K562 (cell line): ENCODE data around the gene DYNC1H1. TPM values are rescaled to one million over a fixed set of nuclear protein-coding genes. Genes with fewer than 3 reads are reported as not detected.

Source experiments
- FOSL1 ChIP-seq: fragments of 200-800 bp; sonication (Bioruptor generic); conservative IDR thresholded peaks from 2 replicates; pipeline ENCODE4 v1.6.1; 2016; ENCODE audit warnings: missing genetic modification characterization, missing compliant biosample characterization
- RBM25 ChIP-seq: fragments of 200-400 bp; formaldehyde crosslinking; IDR thresholded peaks from 2 replicates; pipeline ENCODE4 v1.6.1; 2018; ENCODE audit warnings: low read length, low read depth, moderate library complexity; ENCODE audit not compliant: severe bottlenecking
- polyA plus RNA-seq, 8 experiments: library from polyadenylated mRNA; depleted of rRNA in 4 of 8; stranded (reverse) in 5 of 8; unstranded in 3 of 8; fragments of >200 nt; fragmentation: Nextera tagmentation in 2 of 8; fragmentation: Illumina TruSeq in 1 of 8; extraction: Ambion mirVana in 2 of 8; extraction: Trizol in 1 of 8; gene quantifications; 2 replicates each; pipeline versions ENCODE4 v1.2.1 to v1.2.3, GENCODE V29; 2011 to 2014; ENCODE audit warnings: inconsistent platforms in 1 of 8, missing spikeins in 1 of 8
- total RNA-seq, 7 experiments: library from RNA; depleted of rRNA in 6 of 7; stranded (reverse); fragments of >200 nt in 6 of 7; fragmentation: Illumina TruSeq in 2 of 7; extraction: Trizol in 2 of 7; gene quantifications; 2 replicates each; pipeline versions ENCODE4 v1.2.1 to v1.2.3, GENCODE V29; 2011 to 2021; ENCODE audit warnings: low replicate concordance in 1 of 7
- TF ChIP-seq, protein P1 (sequence below), 3 experiments: IDR thresholded peaks in 2 of 3; conservative IDR thresholded peaks in 1 of 3; 2 replicates each; pipeline ENCODE4 v1.5.1; 2011 to 2012; ENCODE audit warnings: low read length in 3 of 3, mild to moderate bottlenecking in 3 of 3, control low read depth in 2 of 3, improper control_type of control experiment in 1 of 3, inconsistent platforms in 1 of 3, low read depth in 1 of 3, mixed read lengths in 1 of 3, moderate library complexity in 1 of 3; ENCODE audit not compliant: insufficient read depth in 2 of 3
- TF ChIP-seq, protein P2 (sequence below): sonication (generic); formaldehyde crosslinking; IDR thresholded peaks from 2 replicates; pipeline ENCODE4 v1.8.0; 2022; ENCODE audit warnings: missing genetic modification reagents, mild to moderate bottlenecking, moderate library complexity, borderline replicate concordance
- TF ChIP-seq, protein P3 (sequence below), 2 experiments: fragments of 150-350 bp in 1 of 2; IDR thresholded peaks; 2 replicates each; pipeline ENCODE4 v1.6.1; 2012 to 2016; ENCODE audit warnings: low read depth in 2 of 2, low read length in 2 of 2, mild to moderate bottlenecking in 1 of 2, moderate library complexity in 1 of 2

The DYNC1H1 gene
- total and polyA plus RNA-seq, 9 of the 15 experiments (the other 6 are each of a cell fraction or from before 2014, with no cell fraction given) = 31.9 to 335 (median 115) TPM

DNA sequence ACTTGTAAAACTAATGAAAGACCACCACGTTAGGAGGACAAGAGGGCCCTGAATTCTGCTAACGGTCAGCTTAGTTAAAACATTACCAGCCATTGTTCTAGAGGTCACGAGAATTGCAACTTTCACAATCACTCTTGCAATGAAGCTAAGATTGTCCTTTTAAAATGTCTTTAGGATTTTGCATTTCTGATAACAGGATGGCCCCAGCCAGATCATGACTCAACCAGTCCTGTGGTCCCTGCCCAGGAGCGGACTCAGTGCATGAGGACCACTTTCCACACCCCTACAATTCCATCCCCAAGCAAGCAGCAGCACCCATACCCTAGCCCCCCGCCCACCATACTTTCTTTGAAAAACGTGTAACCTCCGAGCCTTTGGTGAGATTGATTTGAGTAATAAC lies 93.8 kb downstream of the DYNC1H1 start (continued):
- TF ChIP-seq, protein P1, sequence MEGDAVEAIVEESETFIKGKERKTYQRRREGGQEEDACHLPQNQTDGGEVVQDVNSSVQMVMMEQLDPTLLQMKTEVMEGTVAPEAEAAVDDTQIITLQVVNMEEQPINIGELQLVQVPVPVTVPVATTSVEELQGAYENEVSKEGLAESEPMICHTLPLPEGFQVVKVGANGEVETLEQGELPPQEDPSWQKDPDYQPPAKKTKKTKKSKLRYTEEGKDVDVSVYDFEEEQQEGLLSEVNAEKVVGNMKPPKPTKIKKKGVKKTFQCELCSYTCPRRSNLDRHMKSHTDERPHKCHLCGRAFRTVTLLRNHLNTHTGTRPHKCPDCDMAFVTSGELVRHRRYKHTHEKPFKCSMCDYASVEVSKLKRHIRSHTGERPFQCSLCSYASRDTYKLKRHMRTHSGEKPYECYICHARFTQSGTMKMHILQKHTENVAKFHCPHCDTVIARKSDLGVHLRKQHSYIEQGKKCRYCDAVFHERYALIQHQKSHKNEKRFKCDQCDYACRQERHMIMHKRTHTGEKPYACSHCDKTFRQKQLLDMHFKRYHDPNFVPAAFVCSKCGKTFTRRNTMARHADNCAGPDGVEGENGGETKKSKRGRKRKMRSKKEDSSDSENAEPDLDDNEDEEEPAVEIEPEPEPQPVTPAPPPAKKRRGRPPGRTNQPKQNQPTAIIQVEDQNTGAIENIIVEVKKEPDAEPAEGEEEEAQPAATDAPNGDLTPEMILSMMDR (IDR thresholded peaks at IDR 0.05 in 2 of 3, conservative IDR thresholded peaks at IDR 0.05 in 1 of 3; ENCODE audit: insufficient read depth in 2 of 3, low read depth in 1 of 3, low read length in 3 of 3) = no peak
- TF ChIP-seq RBM25 = no peak
- no peak for TF ChIP-seq FOSL1 (tag)
- TF ChIP-seq, protein P2, sequence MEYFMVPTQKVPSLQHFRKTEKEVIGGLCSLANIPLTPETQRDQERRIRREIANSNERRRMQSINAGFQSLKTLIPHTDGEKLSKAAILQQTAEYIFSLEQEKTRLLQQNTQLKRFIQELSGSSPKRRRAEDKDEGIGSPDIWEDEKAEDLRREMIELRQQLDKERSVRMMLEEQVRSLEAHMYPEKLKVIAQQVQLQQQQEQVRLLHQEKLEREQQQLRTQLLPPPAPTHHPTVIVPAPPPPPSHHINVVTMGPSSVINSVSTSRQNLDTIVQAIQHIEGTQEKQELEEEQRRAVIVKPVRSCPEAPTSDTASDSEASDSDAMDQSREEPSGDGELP = no peak
- TF ChIP-seq, protein P3, sequence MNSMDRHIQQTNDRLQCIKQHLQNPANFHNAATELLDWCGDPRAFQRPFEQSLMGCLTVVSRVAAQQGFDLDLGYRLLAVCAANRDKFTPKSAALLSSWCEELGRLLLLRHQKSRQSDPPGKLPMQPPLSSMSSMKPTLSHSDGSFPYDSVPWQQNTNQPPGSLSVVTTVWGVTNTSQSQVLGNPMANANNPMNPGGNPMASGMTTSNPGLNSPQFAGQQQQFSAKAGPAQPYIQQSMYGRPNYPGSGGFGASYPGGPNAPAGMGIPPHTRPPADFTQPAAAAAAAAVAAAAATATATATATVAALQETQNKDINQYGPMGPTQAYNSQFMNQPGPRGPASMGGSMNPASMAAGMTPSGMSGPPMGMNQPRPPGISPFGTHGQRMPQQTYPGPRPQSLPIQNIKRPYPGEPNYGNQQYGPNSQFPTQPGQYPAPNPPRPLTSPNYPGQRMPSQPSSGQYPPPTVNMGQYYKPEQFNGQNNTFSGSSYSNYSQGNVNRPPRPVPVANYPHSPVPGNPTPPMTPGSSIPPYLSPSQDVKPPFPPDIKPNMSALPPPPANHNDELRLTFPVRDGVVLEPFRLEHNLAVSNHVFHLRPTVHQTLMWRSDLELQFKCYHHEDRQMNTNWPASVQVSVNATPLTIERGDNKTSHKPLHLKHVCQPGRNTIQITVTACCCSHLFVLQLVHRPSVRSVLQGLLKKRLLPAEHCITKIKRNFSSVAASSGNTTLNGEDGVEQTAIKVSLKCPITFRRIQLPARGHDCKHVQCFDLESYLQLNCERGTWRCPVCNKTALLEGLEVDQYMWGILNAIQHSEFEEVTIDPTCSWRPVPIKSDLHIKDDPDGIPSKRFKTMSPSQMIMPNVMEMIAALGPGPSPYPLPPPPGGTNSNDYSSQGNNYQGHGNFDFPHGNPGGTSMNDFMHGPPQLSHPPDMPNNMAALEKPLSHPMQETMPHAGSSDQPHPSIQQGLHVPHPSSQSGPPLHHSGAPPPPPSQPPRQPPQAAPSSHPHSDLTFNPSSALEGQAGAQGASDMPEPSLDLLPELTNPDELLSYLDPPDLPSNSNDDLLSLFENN (IDR thresholded peaks at IDR 0.05; ENCODE audit: low read depth in 2 of 2, low read length in 2 of 2) = no peak
